ENCODE measurements around the gene RHOG. TPM values are rescaled to one million over a fixed set of nuclear protein-coding genes. Genes with fewer than 3 reads are reported as not detected.
A peak's percentile ranks its signal among the peaks of the same experiment; 100 is the strongest.

Gene RHOG
- total and polyA plus RNA-seq, 7 donors, result 37.3 to 90.3 (median 48.7) TPM

- no peak for DNase-seq
- intact Hi-C loops (cut with DNase I), result no loop called here
- 47 to 76% methylated on average over 2 of the region's 2 CpGs for WGBS, 2 donors
- no peaks in the 10 kb centered on the region for H3K9me3 ChIP-seq
- TF ChIP-seq POLR2A (IDR thresholded peaks at IDR 0.05) (no peak), POLR2AphosphoS5 (IDR thresholded peaks at IDR 0.05) (no peak), EP300 (IDR thresholded peaks at IDR 0.05) (no peak), CTCF (IDR thresholded peaks at IDR 0.05) (no peak)
- H3K4me3 ChIP-seq, result no peak overlapping the region
- H3K27me3 ChIP-seq, result no peaks in the 10 kb centered on the region
- H3K36me3 ChIP-seq, result peaks cover 5 to 44% (median 25%) of the 10 kb centered on the region in 4 donors
- H3K4me1 ChIP-seq, result peaks cover 0 to 31% (median 15%) of the 10 kb centered on the region in 4 donors
- H3K27ac ChIP-seq, result peak overlapping the region in 2 of 4 donors; percentile 7 to 15
These were observed 59.3 kb downstream of the RHOG start for GRCh38 chr11:3781423-3781822.

Small RNA genes within 50 kb of the gene (small RNA-seq; reads per million reads assigned to genes)
- 0 reads per million in 3 donors for gene RNU7-50P

Other genes with a start within 250 kb of the RHOG start
- gene ART5, start 199.0 kb downstream of the RHOG start, total RNA-seq, result under 1 TPM in 1 of 4 donors, not detected in 3; 0.82 TPM
- under 1 TPM in 1 of 3 donors, not detected in 2; 0.17 TPM for gene ART5, start 199.0 kb downstream of the RHOG start, polyA plus RNA-seq
- 1 to 10 TPM in 1 of 4 donors, not detected in 3; 1.1 TPM for gene ART1, start 195.8 kb downstream of the RHOG start, total RNA-seq
- gene ART1, start 195.8 kb downstream of the RHOG start, polyA plus RNA-seq, result 1 to 10 TPM in 1 of 3 donors, not detected in 2; 1.2 TPM
- gene CHRNA10, start 169.6 kb downstream of the RHOG start, total RNA-seq, result under 1 TPM in 3 of 4 donors, not detected in 1; 0.33 to 0.71 (median 0.68) TPM
- 1 to 10 TPM in 1 of 3 donors, under 1 TPM in 2; 0.46 to 1.8 (median 0.60) TPM for gene CHRNA10, start 169.6 kb downstream of the RHOG start, polyA plus RNA-seq
- gene NUP98, start 43.4 kb downstream of the RHOG start, total RNA-seq, result 100 to 1,000 TPM in 3 of 4 donors, 10 to 100 TPM in 1; 83.5 to 158 (median 126) TPM
- gene NUP98, start 43.4 kb downstream of the RHOG start, polyA plus RNA-seq, result 10 to 100 TPM; 14.4 to 33.3 (median 14.6) TPM
- 1 to 10 TPM; 3.7 to 7.1 (median 4.5) TPM for gene PGAP2, start 32.4 kb downstream of the RHOG start, total RNA-seq
- 10 to 100 TPM in 2 of 3 donors, 1 to 10 TPM in 1; 6.9 to 19.4 (median 11.4) TPM for gene PGAP2, start 32.4 kb downstream of the RHOG start, polyA plus RNA-seq
- 10 to 100 TPM; 24.7 to 37.4 (median 30.4) TPM for gene STIM1, start 14.7 kb upstream of the RHOG start, total RNA-seq
- gene STIM1, start 14.7 kb upstream of the RHOG start, polyA plus RNA-seq, result 10 to 100 TPM in 2 of 3 donors, 1 to 10 TPM in 1; 5.3 to 44.8 (median 15.6) TPM